Fibroblast of skin of abdomen (primary cell): Measurements from ENCODE around the gene FALEC.
"Not testable (repeated sequence)": the region's sequence is repeated elsewhere in the genome, so short reads cannot be mapped to it uniquely, and the experiment has no call there.

Experiments used
- DNase-seq: peaks from one replicate; pipeline ENCODE4 v3.0.0-alpha.2; 2013

Gene FALEC

GRCh38 chr1:150576367-150576711 lies 60.8 kb downstream of the FALEC start:
- DNase-seq, result no peak

GRCh38 chr1:150576794-150577556 lies 61.4 kb downstream of the FALEC start:
- no peak for DNase-seq

- DNase-seq, result no peak
These were observed 62.2 kb downstream of the FALEC start for GRCh38 chr1:150577557-150578271.

GRCh38 chr1:150578272-150579109 lies 62.9 kb downstream of the FALEC start:
- peak; percentile 93 for DNase-seq

- DNase-seq, result peak; percentile 98
These were observed 63.8 kb downstream of the FALEC start, which contains the start of gene MCL1 for GRCh38 chr1:150579110-150579944. Gene MCL1 (minus strand): TSS chr1:150579610. CDS start chr1:150579530, 80 bp downstream.

GRCh38 chr1:150579945-150580642 lies 64.5 kb downstream of the FALEC start:
- no peak for DNase-seq

- not testable (repeated sequence) for DNase-seq
These were observed 65.4 kb downstream of the FALEC start for GRCh38 chr1:150580966-150581365.

- DNase-seq, result not testable (repeated sequence)
These were observed 65.9 kb downstream of the FALEC start for GRCh38 chr1:150581437-150581836.

- not testable (repeated sequence) for DNase-seq
These were observed 66.4 kb downstream of the FALEC start for GRCh38 chr1:150581962-150582361.

- DNase-seq, result peak; percentile 60
These were observed 66.8 kb downstream of the FALEC start for GRCh38 chr1:150582371-150582770.
